Activated T-cell treated with anti-CD3 and anti-CD28 coated beads, Interleukin-2, amount 50 U/mL, for 24 hours (primary cell): ENCODE data around the gene SMTNL2.
A peak's percentile ranks its signal among the peaks of the same experiment; 100 is the strongest.
"Not testable (repeated sequence)": the region's sequence is repeated elsewhere in the genome, so short reads cannot be mapped to it uniquely, and the experiment has no call there.

ENCODE experiments used
- DNase-seq: peaks from one replicate; pipeline ENCODE4 v3.0.0-alpha.2; 2020
- H3K27ac Mint-ChIP-seq: 2 replicates; pipeline ENCODE4 v1.8.0; 2020; ENCODE audit warnings: mild to moderate bottlenecking, mixed read lengths
- H3K27me3 Mint-ChIP-seq: 2 replicates; pipeline ENCODE4 v1.8.0; 2020; ENCODE audit warnings: mixed read lengths
- H3K36me3 Mint-ChIP-seq: 2 replicates; pipeline ENCODE4 v1.8.0; 2020; ENCODE audit warnings: low read depth, mixed read lengths
- H3K4me1 Mint-ChIP-seq: 2 replicates; pipeline ENCODE4 v1.8.0; 2020; ENCODE audit warnings: low read depth, mixed read lengths
- H3K4me3 Mint-ChIP-seq: 2 replicates; pipeline ENCODE4 v1.8.0; 2020; ENCODE audit warnings: mild to moderate bottlenecking, moderate library complexity, mixed read lengths
- H3K9me3 Mint-ChIP-seq: 2 replicates; pipeline ENCODE4 v1.8.0; 2020; ENCODE audit warnings: mixed read lengths

SMTNL2 gene

DNA sequence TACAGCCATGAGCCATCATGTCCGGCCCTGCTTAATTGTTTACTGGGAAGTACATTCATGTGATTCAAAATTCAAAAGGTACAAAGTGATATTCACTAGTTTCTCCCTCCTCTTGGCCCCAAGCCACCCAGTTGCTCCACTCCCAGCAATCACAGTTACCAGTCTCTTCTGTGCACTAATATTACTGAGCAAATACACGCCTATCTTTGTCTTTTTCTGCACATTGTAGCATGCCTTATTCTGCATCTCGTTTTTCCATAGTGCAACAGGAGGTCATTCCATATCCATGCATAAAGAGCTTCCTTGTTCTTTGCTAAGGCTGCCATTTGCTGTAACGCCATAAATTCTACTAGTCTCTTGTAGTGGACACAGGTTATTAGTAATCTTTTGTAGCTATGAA is 59.3 kb downstream of the SMTNL2 start:
- H3K27me3 Mint-ChIP-seq: peaks cover 74% of the 10 kb centered on the region
- H3K27ac Mint-ChIP-seq: no peak overlapping the region
- no peak overlapping the region for H3K4me3 Mint-ChIP-seq
- no peaks in the 10 kb centered on the region for H3K36me3 Mint-ChIP-seq
- H3K9me3 Mint-ChIP-seq: no peaks in the 10 kb centered on the region
- H3K4me1 Mint-ChIP-seq: peaks cover 9% of the 10 kb centered on the region
- no peak for DNase-seq

DNA sequence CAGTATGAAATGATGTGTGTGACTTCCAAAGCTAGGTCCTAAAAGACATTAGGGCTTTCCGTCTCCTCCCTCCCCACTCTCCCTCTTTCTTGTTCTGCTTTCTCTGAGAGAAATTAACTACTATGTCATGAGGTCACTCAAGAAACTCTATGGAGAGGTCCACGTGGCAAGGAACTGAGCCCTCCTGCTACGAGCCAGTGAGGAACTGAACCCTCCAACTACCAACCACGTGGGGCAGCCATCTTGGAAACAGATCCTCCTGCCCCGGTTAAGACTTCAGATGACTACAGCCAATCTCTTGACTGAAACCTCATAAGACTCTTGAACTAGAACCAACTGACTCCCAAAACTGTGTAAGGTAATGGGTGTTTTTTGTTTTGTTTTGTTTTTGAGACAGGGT is 61.3 kb downstream of the SMTNL2 start:
- H3K4me3 Mint-ChIP-seq: no peak overlapping the region
- no peak overlapping the region for H3K27ac Mint-ChIP-seq
- peaks cover 7% of the 10 kb centered on the region for H3K4me1 Mint-ChIP-seq
- H3K9me3 Mint-ChIP-seq: no peaks in the 10 kb centered on the region
- H3K36me3 Mint-ChIP-seq: no peaks in the 10 kb centered on the region
- peaks cover 69% of the 10 kb centered on the region for H3K27me3 Mint-ChIP-seq
- DNase-seq: no peak

DNA sequence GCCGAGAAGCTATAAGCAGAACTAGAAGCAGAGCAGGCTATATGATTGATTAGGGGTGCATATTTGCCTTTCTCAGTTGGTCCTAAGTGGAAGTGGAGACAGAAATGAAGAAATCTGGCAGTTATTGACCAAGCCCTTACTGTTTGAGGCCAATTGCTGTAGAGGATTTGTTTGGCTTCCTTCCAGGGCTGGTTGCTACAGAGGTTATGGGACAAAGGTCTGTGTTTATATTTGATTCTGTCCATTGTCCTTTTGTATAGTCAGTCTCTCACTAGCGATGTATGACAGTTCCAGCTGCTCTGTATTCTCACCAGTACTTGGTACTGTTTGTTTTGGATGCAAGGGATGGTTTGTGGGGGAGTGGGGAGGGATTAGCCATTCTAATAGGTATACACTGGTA is 64.4 kb downstream of the SMTNL2 start:
- DNase-seq: no peak
- Mint-ChIP-seq H3K27ac (no peak overlapping the region), H3K4me1 (no peaks in the 10 kb centered on the region), H3K9me3 (no peaks in the 10 kb centered on the region), H3K4me3 (no peak overlapping the region), H3K27me3 (peaks cover 59% of the 10 kb centered on the region), H3K36me3 (no peaks in the 10 kb centered on the region)

DNA sequence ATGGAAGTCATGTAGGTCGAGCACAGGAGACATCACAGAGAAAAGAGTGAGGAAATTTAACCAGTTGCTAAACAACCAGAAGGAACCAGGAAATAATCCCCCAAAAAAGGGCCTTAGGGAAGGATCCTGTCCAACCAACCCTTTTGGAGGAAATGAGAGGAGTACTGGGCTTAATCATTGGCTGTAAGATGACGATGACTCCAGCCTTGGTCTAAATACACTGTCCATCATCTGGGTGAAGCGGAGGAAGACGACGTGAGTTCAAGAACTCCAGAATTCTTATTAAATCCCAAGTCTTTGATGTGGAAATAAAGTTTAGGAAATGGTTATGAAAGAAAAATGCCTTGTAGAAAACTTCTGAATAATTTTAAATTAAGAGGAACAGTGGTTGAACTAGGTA is 68.7 kb downstream of the SMTNL2 start:
- H3K27ac Mint-ChIP-seq: no peak overlapping the region
- peaks cover 31% of the 10 kb centered on the region for H3K27me3 Mint-ChIP-seq
- no peak overlapping the region for H3K4me3 Mint-ChIP-seq
- H3K36me3 Mint-ChIP-seq: no peaks in the 10 kb centered on the region
- H3K4me1 Mint-ChIP-seq: peaks cover 7% of the 10 kb centered on the region
- no peaks in the 10 kb centered on the region for H3K9me3 Mint-ChIP-seq
- DNase-seq: no peak

DNA sequence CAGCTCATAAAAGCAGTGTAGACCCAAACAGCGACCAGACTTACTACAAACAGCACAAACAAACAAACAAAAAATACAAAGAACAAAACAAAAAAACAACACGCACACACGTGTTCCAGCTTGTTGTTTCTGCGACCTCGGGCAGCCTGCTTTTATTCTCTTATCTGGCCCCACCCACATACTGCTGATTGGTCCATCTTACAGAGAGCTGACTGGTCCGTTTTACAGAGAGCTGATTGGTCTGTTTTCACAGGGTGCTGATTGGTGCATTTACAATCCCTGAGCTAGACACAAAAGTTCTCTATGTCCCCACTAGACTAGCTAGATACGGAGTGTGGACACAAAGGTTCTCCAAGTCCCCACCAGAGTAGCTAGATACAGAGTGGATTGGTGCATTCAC is 71.6 kb downstream of the SMTNL2 start:
- not testable (repeated sequence) for H3K9me3 Mint-ChIP-seq, H3K27ac Mint-ChIP-seq, DNase-seq, H3K36me3 Mint-ChIP-seq, H3K4me3 Mint-ChIP-seq
- Mint-ChIP-seq H3K4me1 (peaks cover 14% of the 10 kb centered on the region), H3K27me3 (peaks cover 28% of the 10 kb centered on the region)

DNA sequence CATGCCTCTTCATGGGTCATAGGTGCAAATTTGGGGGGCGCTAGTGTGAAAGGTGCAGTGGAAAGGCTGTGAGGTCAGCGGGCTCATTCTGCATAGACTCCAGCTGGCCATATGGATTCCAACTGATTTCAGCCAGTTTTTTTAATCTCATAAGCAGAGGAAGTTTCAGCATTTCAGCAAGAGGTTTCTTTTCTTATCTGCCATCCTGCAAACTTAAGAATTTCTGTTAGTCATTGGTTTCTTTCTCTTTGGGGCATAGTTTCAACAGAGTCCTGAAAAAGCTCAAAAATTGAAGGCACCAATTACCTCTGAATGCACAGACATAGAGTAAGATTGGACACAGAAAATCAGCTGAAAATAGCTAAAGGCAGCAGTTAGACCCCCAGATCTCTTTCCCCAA is 73.3 kb downstream of the SMTNL2 start:
- peaks cover 18% of the 10 kb centered on the region for H3K4me1 Mint-ChIP-seq
- no peak overlapping the region for H3K4me3 Mint-ChIP-seq
- H3K9me3 Mint-ChIP-seq: no peaks in the 10 kb centered on the region
- no peak for DNase-seq
- H3K36me3 Mint-ChIP-seq: no peaks in the 10 kb centered on the region
- H3K27ac Mint-ChIP-seq: peak overlapping the region; percentile 37
- H3K27me3 Mint-ChIP-seq: peaks cover 16% of the 10 kb centered on the region
